ENCODE data around the gene GALNT16.

- TF ChIP-seq POLR2A (IDR thresholded peaks at IDR 0.05; ENCODE audit: low read depth, low read length) (no peak), CTCF (IDR thresholded peaks at IDR 0.05; ENCODE audit: extremely low read depth in 1 of 2, insufficient read depth in 1 of 2, low read depth in 1 of 2, low read length in 2 of 2) (no peak), EZH2 (IDR thresholded peaks at IDR 0.05; ENCODE audit: borderline replicate concordance, low read depth, low read length, severe bottlenecking) (no peak), MYC (IDR thresholded peaks at IDR 0.05; ENCODE audit: low read depth, low read length) (no peak), JUN (IDR thresholded peaks at IDR 0.05; ENCODE audit: borderline replicate concordance, insufficient read depth, insufficient read length, low read depth) (no peak), MAX (IDR thresholded peaks at IDR 0.05; ENCODE audit: insufficient read depth, insufficient read length) (no peak), FOS (IDR thresholded peaks at IDR 0.05; ENCODE audit: borderline replicate concordance, insufficient read depth, low read length) (no peak), GATA2 (IDR thresholded peaks at IDR 0.05; ENCODE audit: insufficient read depth, insufficient read length, low read depth, low read length) (no peak)
Observed at GRCh38 chr14:69333791-69334337, 73.9 kb downstream of the GALNT16 start.

All from endothelial cell of umbilical vein (primary cell).